Neural cell (in vitro differentiated cells): ENCODE measurements around the gene SPTBN1. TPM values are rescaled to one million over a fixed set of nuclear protein-coding genes. Genes with fewer than 3 reads are reported as not detected.

Experiments
- H2AFZ ChIP-seq: fragments of 200-600, 300-800 bp; sonication (generic), shearing (Covaris generic); 2 replicates; pipeline ENCODE4 v1.6.0; 2014; ENCODE audit warnings: low read depth, mild to moderate bottlenecking, antibody characterized with exemption, low read length, moderate library complexity
- H3F3A ChIP-seq: fragments of 200-600 bp; shearing (Covaris generic); 2 replicates; pipeline ENCODE4 v1.6.1; 2016; ENCODE audit warnings: mild to moderate bottlenecking, moderate library complexity, mixed read lengths, antibody characterized with exemption, low read length; ENCODE audit not compliant: insufficient read depth, poor library complexity, severe bottlenecking
- H3K27ac ChIP-seq: fragments of 200-600, 300-800 bp; sonication (generic), shearing (Covaris generic); 2 replicates; pipeline ENCODE4 v1.5.1; 2014; ENCODE audit warnings: mild to moderate bottlenecking, low read length, moderate library complexity
- H3K27me3 ChIP-seq: fragments of 300-800, 200-600 bp; sonication (generic), shearing (Covaris generic); 2 replicates; pipeline ENCODE4 v1.6.0; 2014; ENCODE audit warnings: mild to moderate bottlenecking, low read depth, low read length, moderate library complexity; ENCODE audit not compliant: insufficient read depth
- H3K36me3 ChIP-seq: fragments of 300-800, 200-600 bp; sonication (generic), shearing (Covaris generic); 2 replicates; pipeline ENCODE4 v1.5.1; 2014; ENCODE audit warnings: mild to moderate bottlenecking, antibody characterized with exemption, low read length, moderate library complexity; ENCODE audit not compliant: insufficient read depth
- H3K4me2 ChIP-seq: fragments of 300-800, 200-600 bp; sonication (generic), shearing (Covaris generic); 2 replicates; pipeline ENCODE4 v1.6.0; 2014; ENCODE audit warnings: mild to moderate bottlenecking, low read length
- H3K4me3 ChIP-seq: fragments of 300-800, 200-600 bp; sonication (generic), shearing (Covaris generic); 2 replicates; pipeline ENCODE4 v1.5.1; 2014; ENCODE audit warnings: mild to moderate bottlenecking, low read length, moderate library complexity
- H3K79me2 ChIP-seq: fragments of 200-600 bp; shearing (Covaris generic); replicated peaks from 2 replicates; pipeline ENCODE4 v1.6.0; 2014; ENCODE audit warnings: mild to moderate bottlenecking, low read length, moderate library complexity; ENCODE audit not compliant: insufficient read depth
- H3K9ac ChIP-seq: fragments of 300-800, 200-600 bp; sonication (generic), shearing (Covaris generic); 2 replicates; pipeline ENCODE4 v1.6.1; 2016; ENCODE audit warnings: mild to moderate bottlenecking, low read length, mixed read lengths
- H3K9me2 ChIP-seq: fragments of 200-600 bp; shearing (Covaris generic); 2 replicates; pipeline ENCODE4 v1.6.1; 2016; ENCODE audit warnings: mild to moderate bottlenecking, low read length, mixed read lengths; ENCODE audit not compliant: insufficient read depth
- H3K9me3 ChIP-seq: fragments of 200-600, 300-800 bp; sonication (generic), shearing (Covaris generic); 2 replicates; pipeline ENCODE4 v1.6.1; 2016; ENCODE audit warnings: mild to moderate bottlenecking, mixed run types, low read length, moderate library complexity, mixed read lengths
- H4K20me1 ChIP-seq: fragments of 200-600 bp; shearing (Covaris generic); 2 replicates; pipeline ENCODE4 v1.6.1; 2016; ENCODE audit warnings: mild to moderate bottlenecking, mixed run types; ENCODE audit not compliant: insufficient read depth
- EP300 ChIP-seq: fragments of 450-650 bp; conservative IDR thresholded peaks from 2 replicates; pipeline ENCODE4 v1.6.1; 2014; ENCODE audit warnings: antibody characterized with exemption, mild to moderate bottlenecking, moderate library complexity; ENCODE audit not compliant: poor library complexity, severe bottlenecking
- EZH2 ChIP-seq: fragments of 200-600, 300-800 bp; shearing (Covaris generic), sonication (generic); IDR thresholded peaks from 2 replicates; pipeline ENCODE4 v1.6.1; 2014; ENCODE audit warnings: antibody characterized with exemption, low read length, borderline replicate concordance, mild to moderate bottlenecking; ENCODE audit not compliant: insufficient read depth, poor library complexity, severe bottlenecking
- MXI1 ChIP-seq: fragments of 450-650 bp; conservative IDR thresholded peaks from 2 replicates; pipeline ENCODE4 v1.6.1; 2014; ENCODE audit warnings: antibody characterized with exemption, mild to moderate bottlenecking; ENCODE audit not compliant: poor library complexity, severe bottlenecking
- POLR2AphosphoS5 ChIP-seq: IDR thresholded peaks from 2 replicates; pipeline ENCODE4 v1.6.1; 2012
- RAD21 ChIP-seq: fragments of 450-650 bp; conservative IDR thresholded peaks from 2 replicates; pipeline ENCODE4 v1.6.1; 2014; ENCODE audit warnings: antibody characterized with exemption, mild to moderate bottlenecking, moderate library complexity
- SMC3 ChIP-seq: fragments of 450-650 bp; conservative IDR thresholded peaks from 2 replicates; pipeline ENCODE4 v1.6.1; 2014; ENCODE audit warnings: antibody characterized with exemption, mild to moderate bottlenecking, moderate library complexity; ENCODE audit not compliant: poor library complexity
- TAF1 ChIP-seq: IDR thresholded peaks from 2 replicates; pipeline ENCODE4 v1.6.1; 2012; ENCODE audit warnings: low read depth
- polyA plus RNA-seq: library from polyadenylated mRNA; depleted of rRNA; stranded (reverse); fragments of >200 nt; gene quantifications from 2 replicates; pipeline ENCODE4 v1.2.3, GENCODE V29; 2014
- TF ChIP-seq, protein P1 (sequence below): fragments of 450-650 bp; IDR thresholded peaks from 2 replicates; pipeline ENCODE4 v1.5.1; 2014; ENCODE audit warnings: antibody characterized with exemption, mild to moderate bottlenecking, moderate library complexity; ENCODE audit not compliant: poor library complexity, severe bottlenecking
- TF ChIP-seq, protein P2 (sequence below): IDR thresholded peaks from 2 replicates; pipeline ENCODE4 v1.6.1; 2012; ENCODE audit warnings: borderline replicate concordance

Gene SPTBN1
- polyA plus RNA-seq, 1 donor from 2014 or later: 92.1 TPM

DNA sequence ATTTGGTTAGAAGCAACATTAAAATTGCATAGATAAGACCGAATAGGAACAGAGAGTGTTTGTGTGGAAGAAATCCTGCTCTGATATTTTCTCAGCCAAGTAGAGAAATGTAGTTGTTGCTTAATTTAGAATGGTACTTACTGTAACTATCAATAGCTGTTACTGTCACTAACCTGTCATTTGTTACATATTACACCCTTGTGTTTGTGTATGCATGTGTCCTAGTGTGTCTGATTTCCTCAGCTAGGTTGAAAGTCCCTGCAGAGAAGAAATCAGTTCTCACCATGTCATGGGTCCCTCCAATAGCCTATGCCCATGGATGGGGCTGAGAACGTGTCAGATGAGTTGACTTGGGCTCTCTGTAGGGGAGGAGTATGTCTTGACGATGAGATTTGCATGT, 94.4 kb downstream of the SPTBN1 start:
- Histone ChIP-seq H3K9me2 (no peaks in the 10 kb centered on the region), H3K27me3 (no peaks in the 10 kb centered on the region), H3F3A (no peaks in the 10 kb centered on the region), H3K9me3 (no peaks in the 10 kb centered on the region), H3K4me2 (no peak overlapping the region), H3K27ac (no peak overlapping the region), H3K4me3 (no peak overlapping the region), H3K9ac (no peak overlapping the region), H2AFZ (no peak overlapping the region), H3K36me3 (no peaks in the 10 kb centered on the region), H3K79me2 (peaks cover 7% of the 10 kb centered on the region), H4K20me1 (no peaks in the 10 kb centered on the region)
- TF ChIP-seq EP300: no peak
- no peak for TF ChIP-seq RAD21
- no peak for TF ChIP-seq MXI1
- no peak for TF ChIP-seq TAF1
- no peak for TF ChIP-seq POLR2AphosphoS5
- TF ChIP-seq, protein P1, sequence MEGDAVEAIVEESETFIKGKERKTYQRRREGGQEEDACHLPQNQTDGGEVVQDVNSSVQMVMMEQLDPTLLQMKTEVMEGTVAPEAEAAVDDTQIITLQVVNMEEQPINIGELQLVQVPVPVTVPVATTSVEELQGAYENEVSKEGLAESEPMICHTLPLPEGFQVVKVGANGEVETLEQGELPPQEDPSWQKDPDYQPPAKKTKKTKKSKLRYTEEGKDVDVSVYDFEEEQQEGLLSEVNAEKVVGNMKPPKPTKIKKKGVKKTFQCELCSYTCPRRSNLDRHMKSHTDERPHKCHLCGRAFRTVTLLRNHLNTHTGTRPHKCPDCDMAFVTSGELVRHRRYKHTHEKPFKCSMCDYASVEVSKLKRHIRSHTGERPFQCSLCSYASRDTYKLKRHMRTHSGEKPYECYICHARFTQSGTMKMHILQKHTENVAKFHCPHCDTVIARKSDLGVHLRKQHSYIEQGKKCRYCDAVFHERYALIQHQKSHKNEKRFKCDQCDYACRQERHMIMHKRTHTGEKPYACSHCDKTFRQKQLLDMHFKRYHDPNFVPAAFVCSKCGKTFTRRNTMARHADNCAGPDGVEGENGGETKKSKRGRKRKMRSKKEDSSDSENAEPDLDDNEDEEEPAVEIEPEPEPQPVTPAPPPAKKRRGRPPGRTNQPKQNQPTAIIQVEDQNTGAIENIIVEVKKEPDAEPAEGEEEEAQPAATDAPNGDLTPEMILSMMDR: no peak

DNA sequence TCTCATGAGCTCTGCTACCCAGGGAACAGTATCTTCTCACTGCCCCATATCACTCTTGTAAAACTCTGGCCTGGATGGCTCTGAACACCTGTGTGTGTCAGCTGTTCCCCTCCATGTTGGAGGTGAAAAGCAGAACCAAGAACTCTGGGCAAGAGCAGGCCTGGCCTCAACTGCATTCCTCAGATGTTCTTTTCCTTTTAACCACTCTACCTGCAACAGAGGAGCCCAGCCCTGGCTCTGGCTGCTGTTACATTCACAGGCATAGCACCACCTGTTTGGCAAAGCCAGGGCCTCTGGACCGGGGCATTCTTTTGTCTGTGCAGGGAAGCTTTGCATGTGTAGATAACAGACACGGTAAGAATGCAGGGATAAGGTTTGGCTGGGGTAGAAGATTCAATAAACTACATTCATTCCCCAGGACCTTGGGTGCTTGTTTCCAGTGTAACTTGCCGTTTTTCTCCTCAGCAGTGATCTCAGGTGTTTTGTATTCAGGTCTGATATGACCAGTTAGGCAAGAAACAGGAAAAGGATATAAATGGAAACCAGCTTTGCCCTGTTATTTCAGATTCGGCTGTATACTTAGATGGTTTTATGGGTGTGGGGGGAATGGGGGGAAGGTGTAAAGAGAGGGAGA, 95.1 kb downstream of the SPTBN1 start:
- no peak overlapping the region for H2AFZ ChIP-seq
- no peak overlapping the region for H3K4me2 ChIP-seq
- no peaks in the 10 kb centered on the region for H3K36me3 ChIP-seq
- no peak overlapping the region for H3K9ac ChIP-seq
- H3K9me2 ChIP-seq: no peaks in the 10 kb centered on the region
- no peaks in the 10 kb centered on the region for H3K27me3 ChIP-seq
- no peaks in the 10 kb centered on the region for H3F3A ChIP-seq
- H3K79me2 ChIP-seq: peaks cover 7% of the 10 kb centered on the region
- TF ChIP-seq RAD21: no peak
- TF ChIP-seq POLR2AphosphoS5: no peak
- TF ChIP-seq SMC3: no peak
- TF ChIP-seq, protein P1: no peak
- TF ChIP-seq, protein P2, sequence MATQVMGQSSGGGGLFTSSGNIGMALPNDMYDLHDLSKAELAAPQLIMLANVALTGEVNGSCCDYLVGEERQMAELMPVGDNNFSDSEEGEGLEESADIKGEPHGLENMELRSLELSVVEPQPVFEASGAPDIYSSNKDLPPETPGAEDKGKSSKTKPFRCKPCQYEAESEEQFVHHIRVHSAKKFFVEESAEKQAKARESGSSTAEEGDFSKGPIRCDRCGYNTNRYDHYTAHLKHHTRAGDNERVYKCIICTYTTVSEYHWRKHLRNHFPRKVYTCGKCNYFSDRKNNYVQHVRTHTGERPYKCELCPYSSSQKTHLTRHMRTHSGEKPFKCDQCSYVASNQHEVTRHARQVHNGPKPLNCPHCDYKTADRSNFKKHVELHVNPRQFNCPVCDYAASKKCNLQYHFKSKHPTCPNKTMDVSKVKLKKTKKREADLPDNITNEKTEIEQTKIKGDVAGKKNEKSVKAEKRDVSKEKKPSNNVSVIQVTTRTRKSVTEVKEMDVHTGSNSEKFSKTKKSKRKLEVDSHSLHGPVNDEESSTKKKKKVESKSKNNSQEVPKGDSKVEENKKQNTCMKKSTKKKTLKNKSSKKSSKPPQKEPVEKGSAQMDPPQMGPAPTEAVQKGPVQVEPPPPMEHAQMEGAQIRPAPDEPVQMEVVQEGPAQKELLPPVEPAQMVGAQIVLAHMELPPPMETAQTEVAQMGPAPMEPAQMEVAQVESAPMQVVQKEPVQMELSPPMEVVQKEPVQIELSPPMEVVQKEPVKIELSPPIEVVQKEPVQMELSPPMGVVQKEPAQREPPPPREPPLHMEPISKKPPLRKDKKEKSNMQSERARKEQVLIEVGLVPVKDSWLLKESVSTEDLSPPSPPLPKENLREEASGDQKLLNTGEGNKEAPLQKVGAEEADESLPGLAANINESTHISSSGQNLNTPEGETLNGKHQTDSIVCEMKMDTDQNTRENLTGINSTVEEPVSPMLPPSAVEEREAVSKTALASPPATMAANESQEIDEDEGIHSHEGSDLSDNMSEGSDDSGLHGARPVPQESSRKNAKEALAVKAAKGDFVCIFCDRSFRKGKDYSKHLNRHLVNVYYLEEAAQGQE: no peak
- no peak for TF ChIP-seq EP300
- TF ChIP-seq EZH2: no peak
- TF ChIP-seq TAF1: no peak
- no peak for TF ChIP-seq MXI1
- H3K27ac ChIP-seq: no peak overlapping the region
- no peaks in the 10 kb centered on the region for H3K9me3 ChIP-seq
- H3K4me3 ChIP-seq: no peak overlapping the region
- no peaks in the 10 kb centered on the region for H4K20me1 ChIP-seq
